Panc1 (cell line): Measurements from ENCODE around the gene GADL1. TPM values are rescaled to one million over a fixed set of nuclear protein-coding genes. Genes with fewer than 3 reads are reported as not detected.

Source experiments
- ATAC-seq: fragments of 200-7000 bp; cut with Tn5 transposase; 2 replicates; pipeline ENCODE4 v1.9.1; 2020; ENCODE audit warnings: mild to moderate bottlenecking, moderate library complexity
- BruUV-seq: library from RNA; stranded (reverse); fragments of 400-500 nt; replicated peaks from 2 replicates; lab custom pipeline; 2021; lab: Mats Ljungman, UMichigan
- CTCF ChIA-PET: fragments of 300-600 bp; sonication (Branson Sonifier 250); formaldehyde crosslinking; loops from one replicate; lab custom pipeline; 2022; ENCODE audit warnings: antibody characterized with exemption; lab: Charles Lee
- POLR2A ChIA-PET: fragments of 300-600 bp; sonication (Branson Sonifier 250); formaldehyde crosslinking; loops from one replicate; lab custom pipeline; 2022; ENCODE audit warnings: antibody characterized with exemption; lab: Charles Lee
- DNase-seq: peaks from one replicate; pipeline ENCODE4 v3.0.0-alpha.2; 2010; ENCODE audit warnings: low read depth, low spot score
- H3K27ac ChIP-seq: 2 replicates; pipeline ENCODE4 v1.5.1; 2011; ENCODE audit warnings: mild to moderate bottlenecking, low read length, inconsistent platforms
- H3K27me3 ChIP-seq: fragments of 200-500 bp; sonication (Bioruptor generic); 2 replicates; pipeline ENCODE4 v1.6.0; 2014; ENCODE audit warnings: low read length, inconsistent platforms; ENCODE audit not compliant: control insufficient read depth, insufficient read depth
- H3K36me3 ChIP-seq: fragments of 200-500 bp; sonication (Bioruptor generic); 2 replicates; pipeline ENCODE4 v1.5.1; 2014; ENCODE audit warnings: inconsistent platforms, mild to moderate bottlenecking, low read length, moderate library complexity; ENCODE audit not compliant: control insufficient read depth, insufficient read depth
- H3K4me1 ChIP-seq: 2 replicates; pipeline ENCODE4 v1.5.1; 2011; ENCODE audit warnings: inconsistent platforms, mild to moderate bottlenecking, low read length, moderate library complexity; ENCODE audit not compliant: control insufficient read depth, insufficient read depth
- H3K4me3 ChIP-seq, 2 experiments: 2 replicates each; pipeline ENCODE4 v1.5.1; 2011 to 2012; ENCODE audit warnings: low read depth in 2 of 2, low read length in 2 of 2, mild to moderate bottlenecking in 2 of 2, inconsistent platforms in 1 of 2, moderate library complexity in 1 of 2
- H3K9me3 ChIP-seq: fragments of 200-500 bp; sonication (Bioruptor generic); 2 replicates; pipeline ENCODE4 v1.5.1; 2014; ENCODE audit warnings: low read depth, mild to moderate bottlenecking, inconsistent platforms, low read length, moderate library complexity; ENCODE audit not compliant: control insufficient read depth, insufficient read depth
- POLR2AphosphoS5 ChIP-seq: IDR thresholded peaks from 2 replicates; pipeline ENCODE4 v1.6.1; 2012; ENCODE audit warnings: mild to moderate bottlenecking, low read depth, low read length, moderate library complexity
- SIN3A ChIP-seq: IDR thresholded peaks from 2 replicates; pipeline ENCODE4 v1.6.1; 2012; ENCODE audit warnings: low read depth, mild to moderate bottlenecking, low read length, moderate library complexity, borderline replicate concordance; ENCODE audit not compliant: insufficient read depth
- TCF7L2 ChIP-seq: IDR thresholded peaks from 2 replicates; pipeline ENCODE4 v1.6.1; 2011; ENCODE audit warnings: mild to moderate bottlenecking, low read depth, low read length, inconsistent platforms
- in situ Hi-C: cut with HindIII; loops from 2 replicates; pipeline ENCODE4 v1.10.0; 2016; ENCODE audit warnings: low sequenced_read_pairs, low pct_unique_long_range_greater_than_20kb
- intact Hi-C: fragments of 100-400 bp; cut with micrococcal nuclease; formaldehyde crosslinking; loops from one replicate; pipeline ENCODE4 v1.10.0; 2022; ENCODE audit not compliant: unreplicated experiment
- total RNA-seq: library from RNA; stranded (reverse); gene quantifications from one replicate; pipeline ENCODE4 v1.2.1, GENCODE V29; 2021; ENCODE audit not compliant: unreplicated experiment
- TF ChIP-seq, protein P1 (sequence below), 2 experiments: IDR thresholded peaks; 2 replicates each; pipeline ENCODE4 v1.6.1; 2011 to 2012; ENCODE audit warnings: low read depth in 2 of 2, control low read depth in 1 of 2, low read length in 1 of 2, mild to moderate bottlenecking in 1 of 2, moderate library complexity in 1 of 2; ENCODE audit not compliant: insufficient read depth in 1 of 2
- TF ChIP-seq, protein P2 (sequence below): fragments of 450-650 bp; IDR thresholded peaks from 2 replicates; pipeline ENCODE4 v1.5.1; 2017; ENCODE audit warnings: mild to moderate bottlenecking

GADL1 gene
- total RNA-seq, 1 experiment from 2014 or later: not detected

DNA sequence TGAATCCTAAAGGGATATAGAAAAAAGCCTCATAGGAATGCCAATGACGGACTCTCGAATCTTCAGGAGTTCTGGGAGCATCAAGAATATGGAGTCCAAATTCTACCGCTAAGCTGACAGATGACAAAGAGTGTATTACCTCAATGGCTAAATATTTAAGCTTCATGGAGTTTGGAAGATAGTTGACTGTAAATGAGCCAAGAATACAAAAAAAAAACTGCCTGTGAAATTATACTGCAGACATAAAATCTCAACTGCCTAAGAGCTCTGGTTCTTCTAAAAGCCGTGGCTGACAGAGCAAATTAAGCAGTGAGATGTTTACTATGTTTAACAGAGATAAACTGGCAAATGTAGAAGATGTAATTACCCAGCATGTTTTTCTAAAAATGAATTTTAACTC lies 140.0 kb downstream of the GADL1 start:
- no peak overlapping the region for H3K4me3 ChIP-seq
- no peaks in the 10 kb centered on the region for H3K4me1 ChIP-seq
- H3K27me3 ChIP-seq: no peaks in the 10 kb centered on the region
- intact Hi-C loops: no loop called here
- in situ Hi-C loops: no loop called here
- ChIA-PET CTCF (no interaction called here), POLR2A (no interaction called here)
- H3K9me3 ChIP-seq: no peaks in the 10 kb centered on the region
- no peaks in the 10 kb centered on the region for H3K36me3 ChIP-seq
- ATAC-seq (no peak), DNase-seq (no peak)
- H3K27ac ChIP-seq: no peak overlapping the region
- TF ChIP-seq POLR2AphosphoS5 (no peak), SIN3A (no peak), TCF7L2 (no peak)
- TF ChIP-seq, protein P1, sequence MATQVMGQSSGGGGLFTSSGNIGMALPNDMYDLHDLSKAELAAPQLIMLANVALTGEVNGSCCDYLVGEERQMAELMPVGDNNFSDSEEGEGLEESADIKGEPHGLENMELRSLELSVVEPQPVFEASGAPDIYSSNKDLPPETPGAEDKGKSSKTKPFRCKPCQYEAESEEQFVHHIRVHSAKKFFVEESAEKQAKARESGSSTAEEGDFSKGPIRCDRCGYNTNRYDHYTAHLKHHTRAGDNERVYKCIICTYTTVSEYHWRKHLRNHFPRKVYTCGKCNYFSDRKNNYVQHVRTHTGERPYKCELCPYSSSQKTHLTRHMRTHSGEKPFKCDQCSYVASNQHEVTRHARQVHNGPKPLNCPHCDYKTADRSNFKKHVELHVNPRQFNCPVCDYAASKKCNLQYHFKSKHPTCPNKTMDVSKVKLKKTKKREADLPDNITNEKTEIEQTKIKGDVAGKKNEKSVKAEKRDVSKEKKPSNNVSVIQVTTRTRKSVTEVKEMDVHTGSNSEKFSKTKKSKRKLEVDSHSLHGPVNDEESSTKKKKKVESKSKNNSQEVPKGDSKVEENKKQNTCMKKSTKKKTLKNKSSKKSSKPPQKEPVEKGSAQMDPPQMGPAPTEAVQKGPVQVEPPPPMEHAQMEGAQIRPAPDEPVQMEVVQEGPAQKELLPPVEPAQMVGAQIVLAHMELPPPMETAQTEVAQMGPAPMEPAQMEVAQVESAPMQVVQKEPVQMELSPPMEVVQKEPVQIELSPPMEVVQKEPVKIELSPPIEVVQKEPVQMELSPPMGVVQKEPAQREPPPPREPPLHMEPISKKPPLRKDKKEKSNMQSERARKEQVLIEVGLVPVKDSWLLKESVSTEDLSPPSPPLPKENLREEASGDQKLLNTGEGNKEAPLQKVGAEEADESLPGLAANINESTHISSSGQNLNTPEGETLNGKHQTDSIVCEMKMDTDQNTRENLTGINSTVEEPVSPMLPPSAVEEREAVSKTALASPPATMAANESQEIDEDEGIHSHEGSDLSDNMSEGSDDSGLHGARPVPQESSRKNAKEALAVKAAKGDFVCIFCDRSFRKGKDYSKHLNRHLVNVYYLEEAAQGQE (IDR thresholded peaks at IDR 0.05; ENCODE audit: insufficient read depth in 1 of 2, low read depth in 2 of 2, low read length in 1 of 2): no peak
- TF ChIP-seq, protein P2, sequence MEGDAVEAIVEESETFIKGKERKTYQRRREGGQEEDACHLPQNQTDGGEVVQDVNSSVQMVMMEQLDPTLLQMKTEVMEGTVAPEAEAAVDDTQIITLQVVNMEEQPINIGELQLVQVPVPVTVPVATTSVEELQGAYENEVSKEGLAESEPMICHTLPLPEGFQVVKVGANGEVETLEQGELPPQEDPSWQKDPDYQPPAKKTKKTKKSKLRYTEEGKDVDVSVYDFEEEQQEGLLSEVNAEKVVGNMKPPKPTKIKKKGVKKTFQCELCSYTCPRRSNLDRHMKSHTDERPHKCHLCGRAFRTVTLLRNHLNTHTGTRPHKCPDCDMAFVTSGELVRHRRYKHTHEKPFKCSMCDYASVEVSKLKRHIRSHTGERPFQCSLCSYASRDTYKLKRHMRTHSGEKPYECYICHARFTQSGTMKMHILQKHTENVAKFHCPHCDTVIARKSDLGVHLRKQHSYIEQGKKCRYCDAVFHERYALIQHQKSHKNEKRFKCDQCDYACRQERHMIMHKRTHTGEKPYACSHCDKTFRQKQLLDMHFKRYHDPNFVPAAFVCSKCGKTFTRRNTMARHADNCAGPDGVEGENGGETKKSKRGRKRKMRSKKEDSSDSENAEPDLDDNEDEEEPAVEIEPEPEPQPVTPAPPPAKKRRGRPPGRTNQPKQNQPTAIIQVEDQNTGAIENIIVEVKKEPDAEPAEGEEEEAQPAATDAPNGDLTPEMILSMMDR: no peak
- BruUV-seq: no TSS peak

DNA sequence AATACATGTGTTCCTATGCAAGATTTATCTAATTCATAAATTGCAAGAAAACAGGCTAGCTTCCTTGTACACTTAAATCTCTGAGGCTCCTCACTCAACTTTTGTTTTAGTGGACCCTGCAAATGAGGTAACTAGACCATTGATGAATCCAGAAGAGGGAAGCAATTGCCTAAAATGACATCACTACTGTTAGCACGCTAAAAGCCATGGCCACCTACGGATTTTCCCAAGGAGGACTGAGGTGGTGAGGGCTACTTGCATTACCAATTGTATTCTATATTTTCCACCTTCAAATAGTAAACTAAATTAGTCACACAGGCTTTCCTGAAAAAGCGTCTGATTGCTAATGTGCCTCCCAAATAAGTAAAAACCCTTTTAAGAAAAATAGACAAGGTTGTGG lies 140.7 kb downstream of the GADL1 start:
- POLR2A ChIA-PET: no interaction called here
- ATAC-seq (no peak), DNase-seq (no peak)
- TF ChIP-seq SIN3A: no peak
- TF ChIP-seq TCF7L2: no peak
- TF ChIP-seq POLR2AphosphoS5: no peak
- TF ChIP-seq, protein P1 (IDR thresholded peaks at IDR 0.05; ENCODE audit: insufficient read depth in 1 of 2, low read depth in 2 of 2, low read length in 1 of 2): no peak
- TF ChIP-seq, protein P2: no peak
- intact Hi-C loops: no loop called here
- in situ Hi-C loops: no loop called here
- H3K4me1 ChIP-seq: no peaks in the 10 kb centered on the region
- no peaks in the 10 kb centered on the region for H3K27me3 ChIP-seq
- H3K27ac ChIP-seq: no peak overlapping the region
- CTCF ChIA-PET: no interaction called here
- no peak overlapping the region for H3K4me3 ChIP-seq
- no peaks in the 10 kb centered on the region for H3K36me3 ChIP-seq
- BruUV-seq: no TSS peak
- no peaks in the 10 kb centered on the region for H3K9me3 ChIP-seq
